PC-9 (cell line): ENCODE data around the gene PKNOX2.

Experiments used
- CTCF ChIP-seq: fragments of 200-600 bp; sonication (generic); conservative IDR thresholded peaks from 2 replicates; pipeline ENCODE4 v1.6.1; 2017; ENCODE audit warnings: mixed run types, antibody characterized with exemption, mild to moderate bottlenecking, moderate library complexity
- EZH2 ChIP-seq: fragments of 200-600 bp; sonication (generic); IDR thresholded peaks from 2 replicates; pipeline ENCODE4 v1.8.0; 2017; ENCODE audit warnings: antibody characterized with exemption, low read depth

DNA sequence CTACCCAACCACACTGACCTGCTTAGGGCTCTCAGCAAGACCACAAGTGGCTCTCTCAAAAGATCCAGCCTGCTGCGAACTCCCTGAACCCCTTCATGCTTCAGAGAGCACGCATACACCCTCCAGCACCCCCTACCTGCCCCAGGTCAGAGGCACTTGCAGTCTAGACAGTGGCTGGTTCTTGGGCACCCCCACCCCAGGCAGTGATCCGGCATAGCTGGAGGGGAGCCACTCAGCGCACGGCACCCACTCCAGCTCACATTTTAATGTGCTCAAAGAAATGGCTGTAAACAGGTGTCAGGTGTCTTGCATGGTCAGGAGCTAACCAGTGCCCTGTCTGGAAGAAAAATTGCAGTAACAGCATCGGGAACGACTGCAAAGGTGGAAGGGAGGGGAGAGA, 140.8 kb downstream of the PKNOX2 start:
- TF ChIP-seq CTCF (no peak), EZH2 (no peak)
